Colonic mucosa (tissue), 4 donors: Measurements from ENCODE around the gene NGFR. TPM values are rescaled to one million over a fixed set of nuclear protein-coding genes. Genes with fewer than 3 reads are reported as not detected.

ENCODE experiments used
- DNase-seq: peaks from one replicate; pipeline ENCODE4 v3.0.0-alpha.2; 2020
- H3K27ac ChIP-seq: fragments of 200-600 bp; one replicate; pipeline ENCODE4 v1.8.0; 2021
- H3K27me3 ChIP-seq: fragments of 200-600 bp; one replicate; pipeline ENCODE4 v1.8.0; 2021
- H3K36me3 ChIP-seq: fragments of 200-600 bp; one replicate; pipeline ENCODE4 v1.8.0; 2021
- H3K4me1 ChIP-seq: fragments of 200-600 bp; one replicate; pipeline ENCODE4 v1.8.0; 2021; ENCODE audit warnings: mild to moderate bottlenecking
- H3K4me3 ChIP-seq: fragments of 200-600 bp; one replicate; pipeline ENCODE4 v1.8.0; 2021
- H3K9ac ChIP-seq, 2 donors: one replicate each; pipeline ENCODE4 v1.7.0; 2013; ENCODE audit warnings: control low read depth in 2 of 2, low read depth in 2 of 2, low read length in 2 of 2
- H3K9me3 ChIP-seq: fragments of 200-600 bp; one replicate; pipeline ENCODE4 v1.8.0; 2021
- intact Hi-C: fragments of 100-400 bp; cut with DNase I; formaldehyde crosslinking; loops from one replicate; pipeline ENCODE4 v1.14.1; 2022
- total RNA-seq, 2 donors: library from RNA; stranded (reverse); fragmentation: NEBNext Ultra II Directional in 1 of 2; extraction: Animal tissue kit (Norgen Biotek cat#: 25700) in 1 of 2; gene quantifications; one replicate each; pipeline ENCODE4 v1.2.1, GENCODE V29; 2021
- TF ChIP-seq, protein P1 (sequence below): fragments of 200-600 bp; IDR thresholded peaks from one replicate; pipeline ENCODE4 v1.8.0; 2022; ENCODE audit warnings: antibody characterized with exemption, mild to moderate bottlenecking
- donor health status: healthy.
- donor health status: DM: no; HTN: no; CAD: no.
- donor health status: DM: no; HTN: no; CAD: no.

NGFR gene
- total RNA-seq, 2 donors from 2014 or later: 0.49 to 2.7 TPM

DNA sequence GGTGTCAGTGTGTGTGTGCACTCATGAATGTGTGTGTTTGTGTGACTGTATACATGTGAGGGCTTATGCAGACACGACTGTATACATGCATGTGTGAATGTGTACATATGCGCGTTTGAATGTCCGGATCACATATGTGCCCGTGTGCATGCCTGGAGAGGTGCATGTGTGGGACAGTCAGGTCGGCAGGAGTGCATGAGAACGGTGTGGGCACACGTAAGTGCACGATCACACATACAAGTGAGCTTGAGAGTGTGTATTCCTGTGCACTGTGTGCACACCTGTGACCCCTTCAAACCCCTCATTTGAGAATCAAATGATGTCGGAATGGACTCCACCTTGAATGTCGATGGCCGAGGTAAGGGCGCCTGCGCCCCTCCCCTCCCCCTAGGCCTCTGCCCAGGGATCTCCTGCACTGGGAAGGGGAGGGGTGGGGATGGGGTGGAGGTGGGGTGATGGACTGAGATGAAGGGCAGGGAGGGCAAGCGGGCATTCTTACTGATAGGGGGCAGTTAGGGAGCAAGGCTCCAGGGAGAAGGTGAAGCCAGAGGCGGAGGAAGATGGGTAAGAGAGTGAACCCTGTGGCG is 601 bp upstream of the NGFR start:
- H3K4me1 ChIP-seq: peaks cover 16% of the 10 kb centered on the region
- intact Hi-C loops: no loop called here
- no peak overlapping the region for H3K27ac ChIP-seq
- no peaks in the 10 kb centered on the region for H3K9me3 ChIP-seq
- H3K36me3 ChIP-seq: no peaks in the 10 kb centered on the region
- peaks cover 48% of the 10 kb centered on the region for H3K27me3 ChIP-seq
- no peak for DNase-seq
- peak overlapping the region; percentile 47 for H3K4me3 ChIP-seq
- H3K9ac ChIP-seq: no peak overlapping the region
- TF ChIP-seq, protein P1, sequence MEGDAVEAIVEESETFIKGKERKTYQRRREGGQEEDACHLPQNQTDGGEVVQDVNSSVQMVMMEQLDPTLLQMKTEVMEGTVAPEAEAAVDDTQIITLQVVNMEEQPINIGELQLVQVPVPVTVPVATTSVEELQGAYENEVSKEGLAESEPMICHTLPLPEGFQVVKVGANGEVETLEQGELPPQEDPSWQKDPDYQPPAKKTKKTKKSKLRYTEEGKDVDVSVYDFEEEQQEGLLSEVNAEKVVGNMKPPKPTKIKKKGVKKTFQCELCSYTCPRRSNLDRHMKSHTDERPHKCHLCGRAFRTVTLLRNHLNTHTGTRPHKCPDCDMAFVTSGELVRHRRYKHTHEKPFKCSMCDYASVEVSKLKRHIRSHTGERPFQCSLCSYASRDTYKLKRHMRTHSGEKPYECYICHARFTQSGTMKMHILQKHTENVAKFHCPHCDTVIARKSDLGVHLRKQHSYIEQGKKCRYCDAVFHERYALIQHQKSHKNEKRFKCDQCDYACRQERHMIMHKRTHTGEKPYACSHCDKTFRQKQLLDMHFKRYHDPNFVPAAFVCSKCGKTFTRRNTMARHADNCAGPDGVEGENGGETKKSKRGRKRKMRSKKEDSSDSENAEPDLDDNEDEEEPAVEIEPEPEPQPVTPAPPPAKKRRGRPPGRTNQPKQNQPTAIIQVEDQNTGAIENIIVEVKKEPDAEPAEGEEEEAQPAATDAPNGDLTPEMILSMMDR: no peak

DNA sequence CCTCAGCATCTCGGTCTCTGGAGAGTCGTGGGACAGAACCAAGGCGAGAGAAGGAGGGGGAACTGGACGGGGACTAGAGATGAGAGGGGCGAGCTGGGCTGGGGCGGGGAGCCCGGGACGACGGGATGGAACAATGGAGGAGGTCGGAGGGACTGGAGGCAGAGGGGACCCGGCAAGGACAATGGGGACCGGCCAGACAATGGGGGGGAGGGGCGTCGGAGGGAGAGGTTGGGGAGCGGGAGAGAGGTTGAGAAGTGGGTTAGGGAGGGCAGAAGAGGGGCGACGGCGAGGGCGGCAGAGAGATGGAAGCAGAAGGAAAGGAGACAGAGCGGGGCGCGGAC is 719 bp downstream of the NGFR start:
- TF ChIP-seq, protein P1: no peak
- H3K27me3 ChIP-seq: peaks cover 51% of the 10 kb centered on the region
- H3K4me3 ChIP-seq: peak overlapping the region; percentile 47
- no peak for DNase-seq
- H3K9ac ChIP-seq: peak overlapping the region in 1 of 2 donors; percentile 35
- H3K36me3 ChIP-seq: no peaks in the 10 kb centered on the region
- H3K9me3 ChIP-seq: no peaks in the 10 kb centered on the region
- H3K4me1 ChIP-seq: peaks cover 16% of the 10 kb centered on the region
- intact Hi-C loops: loop anchor here (2.0 kb wide), 1 partner anchor 61 kb away; no protein-coding TSS in a partner anchor
- H3K27ac ChIP-seq: no peak overlapping the region

DNA sequence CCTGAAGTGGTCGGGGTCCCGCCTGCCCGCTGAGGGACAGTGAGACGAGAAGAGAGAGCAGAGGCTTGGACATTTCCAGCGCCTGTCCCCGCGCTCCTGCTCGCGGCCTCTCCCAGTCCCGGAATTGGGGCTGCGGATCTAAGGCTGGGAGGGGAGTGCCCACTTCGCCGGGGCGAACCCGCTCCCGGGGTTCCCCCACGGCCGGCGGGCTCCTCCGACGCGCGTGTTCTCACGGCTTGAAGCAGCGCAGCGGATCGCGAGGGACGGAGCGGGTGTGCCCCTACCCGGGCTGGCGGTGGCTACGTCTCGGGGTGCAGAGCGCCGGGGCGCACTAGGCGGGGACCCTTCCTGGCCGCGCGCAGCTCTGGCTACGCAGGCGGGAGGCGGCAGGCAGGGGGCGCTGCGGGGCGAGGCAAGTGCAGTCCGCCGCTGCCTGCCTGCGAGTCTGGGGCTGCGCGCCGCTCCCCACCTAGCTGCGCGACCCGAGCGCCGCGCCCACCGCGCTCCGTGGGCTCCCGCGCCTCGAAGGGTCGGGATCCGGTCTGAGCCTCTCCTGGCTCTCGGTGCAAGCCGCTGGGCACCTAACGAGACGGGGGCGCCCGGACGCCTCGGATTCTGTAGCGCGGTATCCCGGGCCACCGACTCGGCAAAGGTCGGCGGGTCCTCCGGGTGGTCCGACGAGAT is 1.2 kb downstream of the NGFR start:
- intact Hi-C loops: loop anchor here (2.0 kb wide), 1 partner anchor 60 kb away; no protein-coding TSS in a partner anchor
- H3K27ac ChIP-seq: no peak overlapping the region
- H3K27me3 ChIP-seq: peaks cover 51% of the 10 kb centered on the region
- peaks cover 16% of the 10 kb centered on the region for H3K4me1 ChIP-seq
- no peaks in the 10 kb centered on the region for H3K36me3 ChIP-seq
- DNase-seq: peak; percentile 76
- no peak overlapping the region for H3K9ac ChIP-seq
- no peaks in the 10 kb centered on the region for H3K9me3 ChIP-seq
- peak overlapping the region; percentile 47 for H3K4me3 ChIP-seq
- TF ChIP-seq, protein P1: peak; percentile 89

- Histone ChIP-seq H3K27me3 (peaks cover 51% of the 10 kb centered on the region), H3K4me1 (peaks cover 16% of the 10 kb centered on the region), H3K27ac (no peak overlapping the region), H3K4me3 (peak overlapping the region; percentile 47), H3K9ac (no peak overlapping the region), H3K9me3 (no peaks in the 10 kb centered on the region), H3K36me3 (no peaks in the 10 kb centered on the region)
- intact Hi-C loops: loop anchor here (2.0 kb wide), 1 partner anchor 60 kb away; no protein-coding TSS in a partner anchor
- no peak for DNase-seq
- TF ChIP-seq, protein P1: no peak
These were observed 1.7 kb downstream of the NGFR start for GRCh38 chr17:49496867-49497147.

GRCh38 chr17:49497148-49498028 is 2.3 kb downstream of the NGFR start:
- Histone ChIP-seq H3K27ac (no peak overlapping the region), H3K36me3 (no peaks in the 10 kb centered on the region), H3K9ac (no peak overlapping the region), H3K27me3 (peaks cover 51% of the 10 kb centered on the region), H3K4me3 (peak overlapping the region; percentile 47), H3K9me3 (no peaks in the 10 kb centered on the region), H3K4me1 (peaks cover 16% of the 10 kb centered on the region)
- intact Hi-C loops: loop anchor here (2.0 kb wide), 1 partner anchor 59 kb away; no protein-coding TSS in a partner anchor
- TF ChIP-seq, protein P1: no peak
- DNase-seq: no peak
